Ascending aorta (tissue), 2 donors: ENCODE results near the gene NBL1. TPM values are rescaled to one million over a fixed set of nuclear protein-coding genes. Genes with fewer than 3 reads are reported as not detected.
"Not testable (repeated sequence)": the region's sequence is repeated elsewhere in the genome, so short reads cannot be mapped to it uniquely, and the experiment has no call there.

Source experiments
- DNase-seq, 2 donors: peaks; one replicate each; pipeline ENCODE4 v3.0.0-alpha.2; 2019; ENCODE audit warnings: low spot score in 2 of 2
- H3K27ac ChIP-seq, 2 donors: fragments of 200-600 bp; sonication (generic); one replicate each; pipeline ENCODE4 v1.5.1; 2016 to 2017; ENCODE audit warnings: mild to moderate bottlenecking in 1 of 2
- H3K27me3 ChIP-seq: fragments of 200-600 bp; sonication (generic); one replicate; pipeline ENCODE4 v1.5.1; 2017
- H3K36me3 ChIP-seq, 2 donors: fragments of 200-600 bp; sonication (generic); one replicate each; pipeline ENCODE4 v1.5.1; 2016
- H3K4me1 ChIP-seq, 2 donors: fragments of 200-600 bp; sonication (generic); one replicate each; pipeline ENCODE4 v1.5.1; 2016 to 2017; ENCODE audit warnings: mild to moderate bottlenecking in 1 of 2
- H3K4me3 ChIP-seq, 2 donors: fragments of 200-600 bp; sonication (generic); one replicate each; pipeline ENCODE4 v1.5.1; 2016 to 2017; ENCODE audit warnings: mild to moderate bottlenecking in 1 of 2
- H3K9me3 ChIP-seq, 2 donors: fragments of 200-600 bp; sonication (generic); one replicate each; pipeline ENCODE4 v1.5.1; 2016
- intact Hi-C: fragments of 100-400 bp; cut with DNase I; formaldehyde crosslinking; loops from one replicate; pipeline ENCODE4 v1.15.1; 2023
- total RNA-seq: library from RNA; depleted of rRNA; stranded (reverse); fragments of >200 nt; gene quantifications from one replicate; pipeline ENCODE4 v1.1.0, GENCODE V29; 2016
- TF ChIP-seq, protein P1 (sequence below), 3 experiments: fragments of 200-600 bp in 2 of 3; fragments of 450-650 bp in 1 of 3; sonication (generic) in 2 of 3; IDR thresholded peaks; one replicate each; pipeline ENCODE4 v1.5.1; 2016 to 2019; ENCODE audit warnings: antibody characterized with exemption in 3 of 3, mild to moderate bottlenecking in 1 of 3, moderate library complexity in 1 of 3

NBL1 gene
- total RNA-seq, 1 donor from 2014 or later = 157 TPM

DNA sequence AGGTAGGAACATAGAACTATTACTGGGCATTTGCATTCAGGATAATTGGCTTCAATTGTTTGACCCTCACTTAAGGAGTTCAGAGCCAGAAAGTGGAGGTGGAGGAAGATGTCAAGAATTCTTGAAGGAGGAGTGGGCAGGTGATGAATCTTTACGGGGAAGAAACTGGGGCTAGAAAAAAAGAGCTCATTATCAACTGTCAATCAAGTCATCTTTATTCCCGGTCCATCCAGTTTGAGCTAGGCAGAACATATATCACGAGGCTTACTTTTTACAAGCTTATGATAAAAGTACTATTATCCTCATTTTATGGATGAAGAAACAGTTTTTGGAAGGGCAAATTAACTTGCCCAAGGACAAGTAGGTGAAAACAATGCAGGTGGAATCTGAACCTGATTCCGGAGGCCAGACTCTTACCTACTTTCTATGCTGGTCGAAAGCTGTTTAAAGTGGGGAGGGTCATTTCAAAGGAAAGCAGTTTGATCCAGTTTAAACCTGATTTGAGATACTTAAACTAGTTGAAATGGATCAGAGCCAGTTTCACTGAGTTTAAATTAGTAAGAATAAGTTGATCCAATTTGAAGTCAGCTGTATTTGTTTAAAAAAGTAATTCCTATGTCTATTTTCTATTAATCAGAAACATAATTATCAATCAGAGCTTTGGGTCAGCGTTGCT, 13.3 kb upstream of the NBL1 start:
- Histone ChIP-seq H3K27ac (no peak overlapping the region), H3K27me3 (no peaks in the 10 kb centered on the region), H3K36me3 (peaks cover 16 to 22% of the 10 kb centered on the region in 2 donors), H3K4me1 (peaks cover 2 to 14% of the 10 kb centered on the region in 2 donors), H3K4me3 (no peak overlapping the region), H3K9me3 (no peaks in the 10 kb centered on the region)
- intact Hi-C loops = no loop called here
- DNase-seq = peak in 1 of 2 donors; percentile 7
- TF ChIP-seq, protein P1, sequence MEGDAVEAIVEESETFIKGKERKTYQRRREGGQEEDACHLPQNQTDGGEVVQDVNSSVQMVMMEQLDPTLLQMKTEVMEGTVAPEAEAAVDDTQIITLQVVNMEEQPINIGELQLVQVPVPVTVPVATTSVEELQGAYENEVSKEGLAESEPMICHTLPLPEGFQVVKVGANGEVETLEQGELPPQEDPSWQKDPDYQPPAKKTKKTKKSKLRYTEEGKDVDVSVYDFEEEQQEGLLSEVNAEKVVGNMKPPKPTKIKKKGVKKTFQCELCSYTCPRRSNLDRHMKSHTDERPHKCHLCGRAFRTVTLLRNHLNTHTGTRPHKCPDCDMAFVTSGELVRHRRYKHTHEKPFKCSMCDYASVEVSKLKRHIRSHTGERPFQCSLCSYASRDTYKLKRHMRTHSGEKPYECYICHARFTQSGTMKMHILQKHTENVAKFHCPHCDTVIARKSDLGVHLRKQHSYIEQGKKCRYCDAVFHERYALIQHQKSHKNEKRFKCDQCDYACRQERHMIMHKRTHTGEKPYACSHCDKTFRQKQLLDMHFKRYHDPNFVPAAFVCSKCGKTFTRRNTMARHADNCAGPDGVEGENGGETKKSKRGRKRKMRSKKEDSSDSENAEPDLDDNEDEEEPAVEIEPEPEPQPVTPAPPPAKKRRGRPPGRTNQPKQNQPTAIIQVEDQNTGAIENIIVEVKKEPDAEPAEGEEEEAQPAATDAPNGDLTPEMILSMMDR (IDR thresholded peaks at IDR 0.05) = no peak

DNA sequence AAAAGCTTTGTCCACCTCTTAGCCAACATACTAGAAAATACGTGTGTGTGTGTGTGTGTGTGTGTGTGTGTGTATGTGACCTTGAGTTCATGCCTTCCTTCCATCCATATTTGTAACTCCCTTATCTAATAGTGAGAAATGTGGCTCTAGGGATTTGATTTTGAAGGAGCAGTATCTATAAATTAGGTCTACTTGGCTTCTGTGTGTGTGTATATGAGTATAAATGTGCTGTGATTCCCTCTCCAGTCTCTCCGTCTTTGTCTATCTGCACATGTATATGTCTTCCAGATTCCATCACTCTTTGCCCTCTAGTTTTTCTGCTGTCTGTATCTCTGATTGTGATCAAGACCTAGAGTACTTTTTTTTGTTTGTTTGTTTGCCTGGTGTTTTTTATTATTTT, 11.9 kb upstream of the NBL1 start:
- H3K27me3 ChIP-seq = no peaks in the 10 kb centered on the region
- H3K9me3 ChIP-seq = no peaks in the 10 kb centered on the region
- intact Hi-C loops = no loop called here
- peaks cover 2 to 17% of the 10 kb centered on the region in 2 donors for H3K4me1 ChIP-seq
- DNase-seq = no peak
- no peak overlapping the region for H3K27ac ChIP-seq
- peaks cover 6 to 8% of the 10 kb centered on the region in 2 donors for H3K36me3 ChIP-seq
- TF ChIP-seq, protein P1 (IDR thresholded peaks at IDR 0.05) = no peak
- H3K4me3 ChIP-seq = no peak overlapping the region

DNA sequence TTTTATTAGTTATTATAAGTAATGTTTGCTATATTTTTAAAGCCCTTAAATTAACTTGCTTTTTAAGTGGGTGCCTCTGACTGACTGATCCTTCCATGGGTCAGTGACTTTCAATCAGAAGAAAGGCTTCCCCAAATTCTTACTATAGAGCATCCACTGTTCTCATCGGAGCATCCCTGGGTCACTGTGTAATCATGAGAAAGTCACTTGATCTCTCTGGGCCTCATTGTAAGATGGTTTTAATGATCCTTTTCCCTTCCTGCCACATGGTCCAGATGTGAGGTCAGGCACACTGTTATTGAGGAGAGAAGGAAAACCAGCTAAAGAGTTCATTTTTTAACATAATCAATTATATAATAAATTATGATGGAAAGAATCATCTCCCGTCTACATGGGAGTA, 11.0 kb upstream of the NBL1 start:
- intact Hi-C loops = no loop called here
- Histone ChIP-seq H3K4me1 (peaks cover 2 to 17% of the 10 kb centered on the region in 2 donors), H3K27me3 (no peaks in the 10 kb centered on the region), H3K9me3 (no peaks in the 10 kb centered on the region), H3K36me3 (no peaks in the 10 kb centered on the region), H3K27ac (no peak overlapping the region), H3K4me3 (no peak overlapping the region)
- TF ChIP-seq, protein P1 (IDR thresholded peaks at IDR 0.05) = no peak
- no peak for DNase-seq

DNA sequence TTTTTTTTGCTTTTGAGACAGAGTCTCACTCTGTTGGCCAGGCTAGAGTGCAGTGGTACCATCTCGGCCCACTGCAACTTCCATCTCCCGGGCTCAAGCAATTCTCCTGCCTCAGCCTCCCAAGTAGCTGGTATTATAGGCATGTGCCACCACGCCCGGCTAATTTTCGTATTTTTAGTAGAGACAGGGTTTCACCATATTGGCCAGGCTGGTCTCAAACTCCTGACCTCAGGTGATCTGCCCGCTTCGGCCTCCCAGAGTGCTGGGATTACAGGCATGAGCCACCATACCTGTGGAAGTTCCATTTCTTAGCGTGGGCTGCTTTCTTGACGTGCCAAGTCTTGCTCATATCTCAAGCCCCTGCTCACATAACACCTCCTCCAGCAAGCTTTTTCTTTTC, 9.0 kb upstream of the NBL1 start:
- H3K9me3 ChIP-seq, DNase-seq, H3K36me3 ChIP-seq, H3K4me1 ChIP-seq, H3K27me3 ChIP-seq, H3K4me3 ChIP-seq, intact Hi-C loops: not testable (repeated sequence)
- H3K27ac ChIP-seq = peak overlapping the region; percentile 61 to 63

DNA sequence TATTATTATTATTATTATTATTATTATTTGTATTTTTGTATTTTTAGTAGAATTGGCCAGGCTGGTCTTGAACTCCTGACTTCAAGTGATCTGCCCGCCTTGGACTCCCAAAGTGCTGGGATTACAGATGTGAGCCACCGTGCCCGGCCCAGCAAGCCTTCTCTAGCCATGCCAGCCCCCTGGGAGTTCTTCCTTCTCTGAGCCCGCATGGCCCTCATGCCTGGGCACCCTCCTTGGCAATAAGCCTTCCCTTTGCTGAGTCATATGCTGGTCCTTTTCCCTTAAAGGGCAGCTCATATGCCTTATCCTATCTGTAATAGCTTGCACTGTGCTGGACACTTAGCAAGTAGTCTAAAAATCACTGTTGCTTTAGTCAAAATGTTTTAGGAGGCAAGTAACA, 8.5 kb upstream of the NBL1 start:
- Histone ChIP-seq H3K4me1 (peaks cover 0 to 11% of the 10 kb centered on the region in 2 donors), H3K9me3 (no peaks in the 10 kb centered on the region), H3K27me3 (no peaks in the 10 kb centered on the region), H3K4me3 (no peak overlapping the region), H3K27ac (peak overlapping the region; percentile 61 to 63), H3K36me3 (no peaks in the 10 kb centered on the region)
- TF ChIP-seq, protein P1 (IDR thresholded peaks at IDR 0.05) = no peak
- intact Hi-C loops = no loop called here
- peak in 1 of 2 donors; percentile 89 for DNase-seq

DNA sequence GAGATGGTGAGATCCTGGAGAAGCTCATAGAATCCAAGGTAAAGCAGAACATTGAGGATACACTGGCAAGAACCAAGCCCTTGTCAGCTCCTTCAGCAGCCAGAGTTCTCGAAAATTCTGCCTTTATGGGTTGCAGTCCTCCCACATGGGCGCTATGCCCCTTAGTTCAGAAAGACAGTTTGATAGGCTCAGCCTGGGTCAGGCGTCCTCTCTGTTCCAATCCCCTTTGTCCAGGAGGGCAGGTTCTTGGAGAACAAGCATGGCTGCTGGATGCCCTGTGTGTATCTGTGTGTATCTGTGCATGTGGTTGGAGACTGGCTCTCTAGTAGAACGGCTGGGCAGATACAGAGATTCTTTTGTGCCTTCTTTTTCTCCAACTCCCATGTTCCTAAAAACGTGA, 8.0 kb upstream of the NBL1 start:
- Histone ChIP-seq H3K27me3 (no peaks in the 10 kb centered on the region), H3K27ac (peak overlapping the region; percentile 61 to 63)

DNA sequence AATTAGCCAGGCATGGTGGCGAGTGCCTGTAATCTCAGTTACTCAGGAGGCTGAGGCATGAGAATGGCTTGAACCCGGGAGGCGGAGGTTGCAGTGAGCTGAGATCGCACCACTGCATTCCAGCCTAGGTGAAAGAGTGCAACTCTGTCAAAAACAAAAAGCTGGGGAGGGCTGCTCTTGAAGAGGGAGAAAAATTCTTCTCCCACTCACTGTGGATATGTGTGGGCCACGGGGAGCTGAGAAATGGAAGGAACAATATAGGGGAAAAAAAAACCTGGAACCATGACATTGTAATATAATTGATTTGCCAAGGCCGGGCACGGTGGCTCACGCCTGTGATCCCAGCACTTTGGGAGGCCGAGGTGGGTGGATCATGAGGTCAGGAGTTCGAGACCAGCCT, 7.4 kb upstream of the NBL1 start:
- H3K36me3 ChIP-seq, H3K27me3 ChIP-seq, H3K9me3 ChIP-seq, H3K27ac ChIP-seq, DNase-seq, H3K4me3 ChIP-seq, intact Hi-C loops: not testable (repeated sequence)
- H3K4me1 ChIP-seq = peaks cover 0 to 14% of the 10 kb centered on the region in 2 donors

More for the DNA sequence above, 8.0 kb upstream of the NBL1 start:
- intact Hi-C loops = no loop called here
- no peak for DNase-seq
- Histone ChIP-seq H3K4me1 (peaks cover 0 to 14% of the 10 kb centered on the region in 2 donors), H3K36me3 (no peaks in the 10 kb centered on the region), H3K9me3 (no peaks in the 10 kb centered on the region), H3K4me3 (no peak overlapping the region)
- TF ChIP-seq, protein P1 (IDR thresholded peaks at IDR 0.05) = no peak
